Aortic smooth muscle cell (primary cell): ENCODE results near the gene TEX14. TPM values are rescaled to one million over a fixed set of nuclear protein-coding genes. Genes with fewer than 3 reads are reported as not detected.

Source experiments
- total RNA-seq: library from RNA; depleted of rRNA; stranded (reverse); fragments of >200 nt; gene quantifications from 2 replicates; pipeline ENCODE4 v1.2.3, GENCODE V29; 2014

The TEX14 gene
- under 0.01 TPM in 2 replicates for total RNA-seq

GRCh38 chr17:58691701-58692238 is at the start of gene TEX14:
Gene TEX14 (minus strand): TSS chr17:58692045. CDS start chr17:58652001, 40,044 bp downstream.

GRCh38 chr17:58692239-58693055 is 602 bp upstream of the TEX14 start, which contains the start of gene RAD51C:
Gene RAD51C (plus strand): TSS chr17:58692602. CDS start chr17:58692644, 42 bp downstream.

GRCh38 chr17:58513965-58514769 is 177.7 kb downstream of the TEX14 start, which contains the start of gene MTMR4:
Gene MTMR4 (minus strand): TSS chr17:58514638. CDS start chr17:58514407, 231 bp downstream.

Other genes with a start within 250 kb of the TEX14 start
- under 0.01 TPM in 1 of 2 replicates, not detected in the other for gene HSF5, start 203.6 kb downstream of the TEX14 start, total RNA-seq
- gene MTMR4, start 177.4 kb downstream of the TEX14 start, total RNA-seq = 30.7 and 38.7 TPM in 2 replicates
- 23.5 and 24.1 TPM in 2 replicates for gene RAD51C, start 557 bp upstream of the TEX14 start, total RNA-seq
- gene PPM1E, start 63.8 kb upstream of the TEX14 start, total RNA-seq = under 0.01 TPM in 1 of 2 replicates, not detected in the other